HL-60 (cell line): ENCODE results near the gene SOX8.

Experiments used
- DNase-seq, 2 experiments: peaks; one replicate each; pipeline ENCODE4 v3.0.0-alpha.2; 2010 to 2020; ENCODE audit warnings: low read depth in 1 of 2, low spot score in 1 of 2
- H3K27ac ChIP-seq: fragments of 250-450 bp; sonication (Bioruptor Pico); replicated peaks from 2 replicates; pipeline ENCODE4 v1.5.1; 2020; ENCODE audit warnings: mild to moderate bottlenecking, moderate library complexity
- H3K27me3 ChIP-seq: fragments of 250-450 bp; sonication (Bioruptor Pico); 2 replicates; pipeline ENCODE4 v1.5.1; 2021; ENCODE audit warnings: mild to moderate bottlenecking, moderate library complexity; ENCODE audit not compliant: insufficient read depth, poor library complexity, severe bottlenecking
- H3K4me3 ChIP-seq: replicated peaks from 2 replicates; pipeline ENCODE4 v1.5.1; 2011; ENCODE audit warnings: mild to moderate bottlenecking, control low read depth, low read length; ENCODE audit not compliant: insufficient read depth
- GABPA ChIP-seq: IDR thresholded peaks from 2 replicates; pipeline ENCODE4 v1.6.1; 2012; ENCODE audit warnings: low read depth
- POLR2AphosphoS5 ChIP-seq: IDR thresholded peaks from 2 replicates; pipeline ENCODE4 v1.6.1; 2012; ENCODE audit warnings: low read depth
- SPI1 ChIP-seq: IDR thresholded peaks from 2 replicates; pipeline ENCODE4 v1.6.1; 2012; ENCODE audit warnings: low read depth, mild to moderate bottlenecking, borderline replicate concordance
- TF ChIP-seq, protein P1 (sequence below): IDR thresholded peaks from 2 replicates; pipeline ENCODE4 v1.6.1; 2012; ENCODE audit warnings: low read depth; ENCODE audit not compliant: insufficient replicate concordance
- TF ChIP-seq, protein P2 (sequence below): IDR thresholded peaks from one replicate; pipeline ENCODE4 v1.5.1; 2011; ENCODE audit warnings: low read length, control low read depth, inconsistent platforms; ENCODE audit not compliant: insufficient read depth

The SOX8 gene

DNA sequence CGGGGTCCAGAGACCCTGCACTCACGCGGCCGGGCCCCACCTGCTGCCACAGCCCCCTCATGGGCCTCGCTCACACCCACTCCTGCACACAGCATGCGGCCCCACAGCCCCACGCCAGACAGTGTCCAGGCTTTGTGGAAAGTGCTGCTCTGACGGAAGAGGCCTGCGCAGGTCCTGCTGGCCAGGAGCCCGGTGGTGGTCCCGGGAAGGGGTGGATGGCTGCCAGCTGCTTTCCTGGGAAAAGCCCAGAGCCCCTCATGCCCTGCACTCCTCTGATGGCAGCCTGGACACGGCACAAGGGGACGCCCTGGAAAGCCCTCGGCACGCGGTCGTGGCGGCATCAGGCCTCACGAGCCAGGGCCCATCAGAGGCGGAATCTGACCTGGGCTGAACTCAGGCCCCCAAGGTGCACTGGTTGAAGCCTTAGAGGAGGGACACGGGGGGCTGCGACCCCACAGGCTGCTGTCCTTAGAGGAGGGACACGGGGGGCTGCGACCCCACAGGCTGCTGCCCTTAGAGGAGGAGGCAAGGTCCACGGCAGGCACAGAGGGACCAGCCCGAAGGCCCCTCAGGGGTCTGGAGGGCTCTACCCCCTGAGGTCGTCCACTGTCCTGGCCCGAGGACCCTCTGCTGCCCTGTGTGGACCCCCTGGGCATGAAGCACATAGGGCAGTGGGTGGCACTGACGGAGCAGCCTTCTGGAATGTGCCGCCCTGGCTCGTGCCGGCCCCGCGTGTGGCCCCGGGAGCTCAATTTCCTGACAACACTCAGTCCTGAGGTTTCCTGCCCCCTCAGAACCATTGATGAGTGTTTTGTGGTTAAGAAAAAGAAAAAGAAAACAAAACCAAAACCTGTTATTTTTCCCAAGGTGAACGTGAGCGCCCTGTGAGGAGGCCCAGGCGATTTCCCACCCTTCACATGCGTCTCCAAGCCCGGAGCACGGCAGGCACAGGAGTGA lies 22.1 kb downstream of the SOX8 start:
- Histone ChIP-seq H3K27me3 (no peaks in the 10 kb centered on the region), H3K4me3 (no peak overlapping the region), H3K27ac (no peak overlapping the region)
- DNase-seq, result no peak
- TF ChIP-seq, protein P1, sequence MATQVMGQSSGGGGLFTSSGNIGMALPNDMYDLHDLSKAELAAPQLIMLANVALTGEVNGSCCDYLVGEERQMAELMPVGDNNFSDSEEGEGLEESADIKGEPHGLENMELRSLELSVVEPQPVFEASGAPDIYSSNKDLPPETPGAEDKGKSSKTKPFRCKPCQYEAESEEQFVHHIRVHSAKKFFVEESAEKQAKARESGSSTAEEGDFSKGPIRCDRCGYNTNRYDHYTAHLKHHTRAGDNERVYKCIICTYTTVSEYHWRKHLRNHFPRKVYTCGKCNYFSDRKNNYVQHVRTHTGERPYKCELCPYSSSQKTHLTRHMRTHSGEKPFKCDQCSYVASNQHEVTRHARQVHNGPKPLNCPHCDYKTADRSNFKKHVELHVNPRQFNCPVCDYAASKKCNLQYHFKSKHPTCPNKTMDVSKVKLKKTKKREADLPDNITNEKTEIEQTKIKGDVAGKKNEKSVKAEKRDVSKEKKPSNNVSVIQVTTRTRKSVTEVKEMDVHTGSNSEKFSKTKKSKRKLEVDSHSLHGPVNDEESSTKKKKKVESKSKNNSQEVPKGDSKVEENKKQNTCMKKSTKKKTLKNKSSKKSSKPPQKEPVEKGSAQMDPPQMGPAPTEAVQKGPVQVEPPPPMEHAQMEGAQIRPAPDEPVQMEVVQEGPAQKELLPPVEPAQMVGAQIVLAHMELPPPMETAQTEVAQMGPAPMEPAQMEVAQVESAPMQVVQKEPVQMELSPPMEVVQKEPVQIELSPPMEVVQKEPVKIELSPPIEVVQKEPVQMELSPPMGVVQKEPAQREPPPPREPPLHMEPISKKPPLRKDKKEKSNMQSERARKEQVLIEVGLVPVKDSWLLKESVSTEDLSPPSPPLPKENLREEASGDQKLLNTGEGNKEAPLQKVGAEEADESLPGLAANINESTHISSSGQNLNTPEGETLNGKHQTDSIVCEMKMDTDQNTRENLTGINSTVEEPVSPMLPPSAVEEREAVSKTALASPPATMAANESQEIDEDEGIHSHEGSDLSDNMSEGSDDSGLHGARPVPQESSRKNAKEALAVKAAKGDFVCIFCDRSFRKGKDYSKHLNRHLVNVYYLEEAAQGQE, result no peak
- TF ChIP-seq, protein P2, sequence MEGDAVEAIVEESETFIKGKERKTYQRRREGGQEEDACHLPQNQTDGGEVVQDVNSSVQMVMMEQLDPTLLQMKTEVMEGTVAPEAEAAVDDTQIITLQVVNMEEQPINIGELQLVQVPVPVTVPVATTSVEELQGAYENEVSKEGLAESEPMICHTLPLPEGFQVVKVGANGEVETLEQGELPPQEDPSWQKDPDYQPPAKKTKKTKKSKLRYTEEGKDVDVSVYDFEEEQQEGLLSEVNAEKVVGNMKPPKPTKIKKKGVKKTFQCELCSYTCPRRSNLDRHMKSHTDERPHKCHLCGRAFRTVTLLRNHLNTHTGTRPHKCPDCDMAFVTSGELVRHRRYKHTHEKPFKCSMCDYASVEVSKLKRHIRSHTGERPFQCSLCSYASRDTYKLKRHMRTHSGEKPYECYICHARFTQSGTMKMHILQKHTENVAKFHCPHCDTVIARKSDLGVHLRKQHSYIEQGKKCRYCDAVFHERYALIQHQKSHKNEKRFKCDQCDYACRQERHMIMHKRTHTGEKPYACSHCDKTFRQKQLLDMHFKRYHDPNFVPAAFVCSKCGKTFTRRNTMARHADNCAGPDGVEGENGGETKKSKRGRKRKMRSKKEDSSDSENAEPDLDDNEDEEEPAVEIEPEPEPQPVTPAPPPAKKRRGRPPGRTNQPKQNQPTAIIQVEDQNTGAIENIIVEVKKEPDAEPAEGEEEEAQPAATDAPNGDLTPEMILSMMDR, result no peak
- TF ChIP-seq POLR2AphosphoS5 (no peak), GABPA (no peak), SPI1 (no peak)

DNA sequence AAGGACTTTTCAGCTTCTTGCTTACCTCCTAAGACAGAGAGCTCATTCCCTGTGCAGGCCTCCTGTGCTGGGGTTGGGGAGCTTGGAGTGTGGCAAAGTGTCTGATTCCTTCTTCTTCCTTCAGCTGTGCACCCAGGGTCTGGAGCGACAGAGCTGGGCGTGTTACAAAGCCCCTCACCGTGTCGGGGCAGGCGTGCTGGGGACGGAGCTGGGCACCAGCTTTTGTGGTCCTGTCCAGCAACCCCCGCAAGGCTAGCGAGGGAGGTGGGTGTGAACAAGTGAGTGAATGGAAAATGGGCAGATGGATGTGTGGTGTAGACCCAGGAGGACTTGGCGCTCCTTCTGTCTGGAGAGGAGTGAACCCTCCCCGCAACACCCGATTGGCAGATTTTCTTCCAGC lies 23.7 kb downstream of the SOX8 start:
- H3K27ac ChIP-seq, result no peak overlapping the region
- no peak overlapping the region for H3K4me3 ChIP-seq
- no peak for DNase-seq
- TF ChIP-seq POLR2AphosphoS5, result no peak
- no peak for TF ChIP-seq SPI1
- H3K27me3 ChIP-seq, result peaks cover 13% of the 10 kb centered on the region

DNA sequence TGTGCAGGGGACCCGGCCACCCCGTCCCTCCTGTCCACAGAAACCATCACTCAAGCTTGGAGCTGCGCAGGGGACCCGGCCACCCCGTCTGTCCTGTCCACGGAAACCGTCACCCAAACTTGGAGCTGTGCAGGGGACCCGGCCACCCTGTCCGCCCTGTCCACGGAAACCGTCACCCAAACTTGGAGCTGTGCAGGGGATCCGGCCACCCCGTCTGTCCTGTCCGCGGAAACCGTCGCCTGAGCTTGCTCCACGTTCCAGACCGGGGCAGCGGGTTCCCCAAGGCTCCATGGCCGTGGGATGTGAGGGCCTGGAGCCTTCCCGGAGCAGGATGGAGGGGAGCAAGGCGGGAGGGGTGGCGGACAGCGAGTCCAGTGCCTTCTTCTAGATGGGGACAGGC lies 25.2 kb downstream of the SOX8 start:
- Histone ChIP-seq H3K27me3 (peaks cover 22% of the 10 kb centered on the region), H3K27ac (no peak overlapping the region), H3K4me3 (no peak overlapping the region)
- TF ChIP-seq POLR2AphosphoS5 (no peak), GABPA (no peak), SPI1 (no peak)
- TF ChIP-seq, protein P2, result no peak
- TF ChIP-seq, protein P1, result no peak
- no peak for DNase-seq

DNA sequence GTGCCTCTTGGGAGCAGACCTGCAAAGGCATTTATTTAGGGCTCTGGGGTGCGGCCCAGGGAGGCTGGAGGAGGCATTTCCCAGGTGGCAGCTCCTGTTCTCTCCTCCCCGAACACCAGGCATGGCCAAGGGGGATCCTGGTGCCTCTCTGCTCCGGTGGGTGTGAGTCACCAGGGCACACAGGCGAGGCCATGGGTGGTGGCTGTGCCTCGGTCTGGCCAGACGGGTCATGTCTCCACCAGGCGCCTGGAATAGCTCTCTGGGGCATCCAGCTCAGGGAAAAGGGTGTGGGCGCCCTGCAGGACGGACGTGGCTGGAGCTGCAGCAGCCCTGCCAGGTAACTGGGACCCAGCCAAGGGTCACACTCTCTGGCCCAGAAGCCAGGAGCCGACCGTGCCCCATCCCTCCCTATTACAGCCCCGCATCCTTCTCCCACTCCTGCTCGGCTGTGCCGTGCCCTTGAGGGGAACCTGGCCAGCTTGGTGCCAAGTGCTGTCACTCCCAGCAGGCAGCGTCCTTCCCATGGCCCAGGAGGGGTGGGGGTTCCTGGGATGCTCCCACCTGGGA lies 25.8 kb downstream of the SOX8 start:
- Histone ChIP-seq H3K27ac (no peak overlapping the region), H3K4me3 (no peak overlapping the region), H3K27me3 (peaks cover 22% of the 10 kb centered on the region)
- TF ChIP-seq, protein P1, result no peak
- TF ChIP-seq, protein P2, result no peak
- TF ChIP-seq GABPA (no peak), SPI1 (no peak), POLR2AphosphoS5 (no peak)
- no peak for DNase-seq
